ENCODE measurements around the gene ST8SIA6. TPM values are rescaled to one million over a fixed set of nuclear protein-coding genes. Genes with fewer than 3 reads are reported as not detected.
"Not testable (repeated sequence)": the region's sequence is repeated elsewhere in the genome, so short reads cannot be mapped to it uniquely, and the experiment has no call there.

Gene ST8SIA6
- total RNA-seq, 2 donors from 2014 or later, result 0.19 to 1.5 TPM

- Mint-ChIP-seq H3K4me3 (no peak overlapping the region), H3K36me3 (no peaks in the 10 kb centered on the region), H3K27ac (no peak overlapping the region), H3K4me1 (ENCODE audit: low read depth in 2 of 2) (peaks cover 6 to 11% of the 10 kb centered on the region in 2 donors), H3K27me3 (no peaks in the 10 kb centered on the region), H3K9me3 (no peaks in the 10 kb centered on the region)
- ATAC-seq (no peak), DNase-seq (ENCODE audit: low spot score) (no peak)
These were observed 43.5 kb downstream of the ST8SIA6 start for GRCh38 chr10:17410907-17411306.

GRCh38 chr10:17409170-17409733 is 45.1 kb downstream of the ST8SIA6 start:
- no peaks in the 10 kb centered on the region for H3K27me3 Mint-ChIP-seq
- peak overlapping the region in 1 of 2 donors; percentile 66 for H3K27ac Mint-ChIP-seq
- no peak overlapping the region for H3K4me3 Mint-ChIP-seq
- no peak for ATAC-seq
- no peaks in the 10 kb centered on the region for H3K36me3 Mint-ChIP-seq
- no peaks in the 10 kb centered on the region for H3K9me3 Mint-ChIP-seq
- H3K4me1 Mint-ChIP-seq (ENCODE audit: low read depth in 2 of 2), result peaks cover 0 to 11% of the 10 kb centered on the region in 2 donors
- DNase-seq (ENCODE audit: low spot score), result no peak

- Mint-ChIP-seq H3K36me3 (no peaks in the 10 kb centered on the region), H3K9me3 (no peaks in the 10 kb centered on the region), H3K27ac (no peak overlapping the region), H3K4me3 (no peak overlapping the region), H3K27me3 (no peaks in the 10 kb centered on the region), H3K4me1 (ENCODE audit: low read depth in 2 of 2) (peaks cover 0 to 7% of the 10 kb centered on the region in 2 donors)
- ATAC-seq (no peak), DNase-seq (ENCODE audit: low spot score) (no peak)
These were observed 47.3 kb downstream of the ST8SIA6 start for GRCh38 chr10:17407047-17407446.

GRCh38 chr10:17406036-17406834 is 48.2 kb downstream of the ST8SIA6 start:
- Mint-ChIP-seq H3K27ac (no peak overlapping the region), H3K27me3 (no peaks in the 10 kb centered on the region), H3K9me3 (no peaks in the 10 kb centered on the region), H3K4me3 (no peak overlapping the region), H3K4me1 (ENCODE audit: low read depth in 2 of 2) (peaks cover 0 to 6% of the 10 kb centered on the region in 2 donors), H3K36me3 (no peaks in the 10 kb centered on the region)
- ATAC-seq (no peak), DNase-seq (ENCODE audit: low spot score) (no peak)

GRCh38 chr10:17403161-17403560 is 51.2 kb downstream of the ST8SIA6 start:
- Mint-ChIP-seq H3K27ac (no peak overlapping the region), H3K9me3 (no peaks in the 10 kb centered on the region), H3K4me3 (no peak overlapping the region), H3K4me1 (ENCODE audit: low read depth in 2 of 2) (no peaks in the 10 kb centered on the region), H3K27me3 (no peaks in the 10 kb centered on the region), H3K36me3 (no peaks in the 10 kb centered on the region)
- DNase-seq (ENCODE audit: low spot score), result no peak
- no peak for ATAC-seq

GRCh38 chr10:17402040-17402439 is 52.4 kb downstream of the ST8SIA6 start:
- not testable (repeated sequence) for H3K9me3 Mint-ChIP-seq; DNase-seq (ENCODE audit: low spot score); ATAC-seq; H3K27ac Mint-ChIP-seq; H3K27me3 Mint-ChIP-seq; H3K4me3 Mint-ChIP-seq; H3K36me3 Mint-ChIP-seq; H3K4me1 Mint-ChIP-seq (ENCODE audit: low read depth in 2 of 2)

GRCh38 chr10:17396004-17396403 is 58.4 kb downstream of the ST8SIA6 start:
- ATAC-seq (no peak), DNase-seq (ENCODE audit: low spot score) (no peak)
- H3K4me3 Mint-ChIP-seq, result no peak overlapping the region
- no peaks in the 10 kb centered on the region for H3K27me3 Mint-ChIP-seq
- no peaks in the 10 kb centered on the region for H3K36me3 Mint-ChIP-seq
- H3K9me3 Mint-ChIP-seq, result no peaks in the 10 kb centered on the region
- peaks cover 9 to 25% of the 10 kb centered on the region in 2 donors for H3K4me1 Mint-ChIP-seq (ENCODE audit: low read depth in 2 of 2)
- no peak overlapping the region for H3K27ac Mint-ChIP-seq

- H3K27ac Mint-ChIP-seq, result no peak overlapping the region
- DNase-seq (ENCODE audit: low spot score) (no peak), ATAC-seq (peak in 1 of 2 donors; percentile 51)
- H3K27me3 Mint-ChIP-seq, result no peaks in the 10 kb centered on the region
- no peaks in the 10 kb centered on the region for H3K36me3 Mint-ChIP-seq
- H3K4me1 Mint-ChIP-seq (ENCODE audit: low read depth in 2 of 2), result peaks cover 9 to 25% of the 10 kb centered on the region in 2 donors
- H3K4me3 Mint-ChIP-seq, result no peak overlapping the region
- no peaks in the 10 kb centered on the region for H3K9me3 Mint-ChIP-seq
These were observed 59.5 kb downstream of the ST8SIA6 start for GRCh38 chr10:17394854-17395253.

GRCh38 chr10:17387861-17388503 is 66.4 kb downstream of the ST8SIA6 start:
- ATAC-seq (no peak), DNase-seq (ENCODE audit: low spot score) (no peak)
- H3K9me3 Mint-ChIP-seq, result no peaks in the 10 kb centered on the region
- H3K27ac Mint-ChIP-seq, result no peak overlapping the region
- H3K4me3 Mint-ChIP-seq, result no peak overlapping the region
- peaks cover 0 to 6% of the 10 kb centered on the region in 2 donors for H3K4me1 Mint-ChIP-seq (ENCODE audit: low read depth in 2 of 2)
- no peaks in the 10 kb centered on the region for H3K36me3 Mint-ChIP-seq
- no peaks in the 10 kb centered on the region for H3K27me3 Mint-ChIP-seq

- no peaks in the 10 kb centered on the region for H3K9me3 Mint-ChIP-seq
- no peaks in the 10 kb centered on the region for H3K27me3 Mint-ChIP-seq
- ATAC-seq (no peak), DNase-seq (ENCODE audit: low spot score) (no peak)
- H3K4me1 Mint-ChIP-seq (ENCODE audit: low read depth in 2 of 2), result no peaks in the 10 kb centered on the region
- H3K36me3 Mint-ChIP-seq, result no peaks in the 10 kb centered on the region
- no peak overlapping the region for H3K4me3 Mint-ChIP-seq
- H3K27ac Mint-ChIP-seq, result no peak overlapping the region
These were observed 67.7 kb downstream of the ST8SIA6 start for GRCh38 chr10:17386616-17387075.

- H3K4me3 Mint-ChIP-seq, result no peak overlapping the region
- DNase-seq (ENCODE audit: low spot score), result no peak
- H3K36me3 Mint-ChIP-seq, result no peaks in the 10 kb centered on the region
- no peak overlapping the region for H3K27ac Mint-ChIP-seq
- H3K4me1 Mint-ChIP-seq (ENCODE audit: low read depth in 2 of 2), result no peaks in the 10 kb centered on the region
- no peaks in the 10 kb centered on the region for H3K27me3 Mint-ChIP-seq
- ATAC-seq, result no peak
- H3K9me3 Mint-ChIP-seq, result no peaks in the 10 kb centered on the region
These were observed 68.4 kb downstream of the ST8SIA6 start for GRCh38 chr10:17386021-17386420.

GRCh38 chr10:17385066-17385465 is 69.3 kb downstream of the ST8SIA6 start:
- no peaks in the 10 kb centered on the region for H3K36me3 Mint-ChIP-seq
- no peak overlapping the region for H3K27ac Mint-ChIP-seq
- no peak overlapping the region for H3K4me3 Mint-ChIP-seq
- DNase-seq (ENCODE audit: low spot score) (no peak), ATAC-seq (no peak)
- no peaks in the 10 kb centered on the region for H3K9me3 Mint-ChIP-seq
- no peaks in the 10 kb centered on the region for H3K27me3 Mint-ChIP-seq
- H3K4me1 Mint-ChIP-seq (ENCODE audit: low read depth in 2 of 2), result no peaks in the 10 kb centered on the region

- H3K27ac Mint-ChIP-seq, result no peak overlapping the region
- no peaks in the 10 kb centered on the region for H3K9me3 Mint-ChIP-seq
- no peak for ATAC-seq
- no peaks in the 10 kb centered on the region for H3K36me3 Mint-ChIP-seq
- DNase-seq (ENCODE audit: low spot score), result no peak
- H3K27me3 Mint-ChIP-seq, result no peaks in the 10 kb centered on the region
- peaks cover 0 to 2% of the 10 kb centered on the region in 2 donors for H3K4me1 Mint-ChIP-seq (ENCODE audit: low read depth in 2 of 2)
- H3K4me3 Mint-ChIP-seq, result no peak overlapping the region
These were observed 70.4 kb downstream of the ST8SIA6 start for GRCh38 chr10:17383801-17384555.
